PC-3 (cell line): ENCODE results near the gene DST. TPM values are rescaled to one million over a fixed set of nuclear protein-coding genes. Genes with fewer than 3 reads are reported as not detected.

ENCODE experiments used
- ATAC-seq: fragments of 200-7000 bp; cut with Tn5 transposase; 2 replicates; pipeline ENCODE4 v1.9.1; 2020; ENCODE audit warnings: mild to moderate bottlenecking, moderate library complexity
- BruUV-seq: library from RNA; stranded (reverse); fragments of 400-500 nt; replicated peaks from 2 replicates; lab custom pipeline; 2021; lab: Mats Ljungman, UMichigan
- CTCF ChIA-PET: fragments of 300-600 bp; sonication (Branson Sonifier 250); formaldehyde crosslinking; loops from one replicate; lab custom pipeline; 2022; ENCODE audit warnings: antibody characterized with exemption; lab: Charles Lee
- POLR2A ChIA-PET: fragments of 300-600 bp; sonication (Branson Sonifier 250); formaldehyde crosslinking; loops from one replicate; lab custom pipeline; 2022; ENCODE audit warnings: antibody characterized with exemption; ENCODE audit not compliant: unreplicated experiment; lab: Charles Lee
- DNase-seq: peaks from one replicate; pipeline ENCODE4 v3.0.0-alpha.2; 2015
- H2AFZ ChIP-seq: fragments of 300-600 bp; sonication (generic); 2 replicates; pipeline ENCODE4 v1.6.0; 2016; ENCODE audit warnings: antibody characterized with exemption, low read length
- H3F3A ChIP-seq: fragments of 300-600 bp; sonication (generic); one replicate; pipeline ENCODE4 v1.6.0; 2017; ENCODE audit warnings: antibody characterized with exemption, low read length, control low read depth, mild to moderate bottlenecking; ENCODE audit not compliant: unreplicated experiment
- H3K27ac ChIP-seq: fragments of 300-600 bp; sonication (generic); 2 replicates; pipeline ENCODE4 v1.5.1; 2016; ENCODE audit warnings: mild to moderate bottlenecking, low read length
- H3K27me3 ChIP-seq: fragments of 300-600 bp; sonication (generic); 2 replicates; pipeline ENCODE4 v1.6.1; 2016; ENCODE audit warnings: low read length, mixed read lengths
- H3K36me3 ChIP-seq: fragments of 300-600 bp; sonication (generic); 2 replicates; pipeline ENCODE4 v1.6.1; 2016; ENCODE audit warnings: low read depth, mixed run types, low read length, mixed read lengths
- H3K4me1 ChIP-seq: fragments of 300-600 bp; sonication (generic); 2 replicates; pipeline ENCODE4 v1.5.1; 2016; ENCODE audit warnings: low read length; ENCODE audit not compliant: insufficient read depth
- H3K4me2 ChIP-seq: fragments of 300-600 bp; sonication (generic); 2 replicates; pipeline ENCODE4 v1.6.0; 2016; ENCODE audit warnings: low read length
- H3K4me3 ChIP-seq: fragments of 300-600 bp; sonication (generic); 2 replicates; pipeline ENCODE4 v1.5.1; 2016; ENCODE audit warnings: mild to moderate bottlenecking, low read length, mixed read lengths
- H3K79me2 ChIP-seq: fragments of 300-600 bp; sonication (generic); 2 replicates; pipeline ENCODE4 v1.6.1; 2017; ENCODE audit warnings: low read length, mixed read lengths
- H3K9ac ChIP-seq: fragments of 300-600 bp; sonication (generic); 2 replicates; pipeline ENCODE4 v1.6.0; 2016; ENCODE audit warnings: mild to moderate bottlenecking, low read length
- H3K9me2 ChIP-seq: fragments of 300-600 bp; sonication (generic); replicated peaks from 2 replicates; pipeline ENCODE4 v1.6.1; 2016; ENCODE audit warnings: mixed run types, low read length, mixed read lengths
- H3K9me3 ChIP-seq: fragments of 300-600 bp; sonication (generic); 2 replicates; pipeline ENCODE4 v1.6.1; 2016; ENCODE audit warnings: low read length, mixed read lengths
- H4K20me1 ChIP-seq: fragments of 300-600 bp; sonication (generic); 2 replicates; pipeline ENCODE4 v1.6.1; 2016; ENCODE audit warnings: low read length, mixed read lengths
- EZH2 ChIP-seq: fragments of 300-600 bp; sonication (generic); IDR thresholded peaks from one replicate; pipeline ENCODE4 v1.6.1; 2017; ENCODE audit warnings: antibody characterized with exemption, mild to moderate bottlenecking, low read length; ENCODE audit not compliant: unreplicated experiment
- EZH2phosphoT487 ChIP-seq: fragments of 300-600 bp; sonication (generic); IDR thresholded peaks from 2 replicates; pipeline ENCODE4 v1.6.1; 2018; ENCODE audit warnings: mild to moderate bottlenecking, antibody characterized with exemption, low read length, borderline replicate concordance
- intact Hi-C: fragments of 100-400 bp; cut with micrococcal nuclease; formaldehyde crosslinking; loops from 2 replicates; pipeline ENCODE4 v1.9.0; 2023
- total RNA-seq: library from RNA; depleted of rRNA; stranded (reverse); fragments of >200 nt; gene quantifications from 2 replicates; pipeline ENCODE4 v1.2.3, GENCODE V29; 2014
- TF ChIP-seq, protein P1 (sequence below): fragments of 300-600 bp; sonication (generic); conservative IDR thresholded peaks from 2 replicates; pipeline ENCODE4 v1.5.1; 2017; ENCODE audit warnings: antibody characterized with exemption, low read depth, mild to moderate bottlenecking, low read length

The DST gene
- total RNA-seq, 1 experiment from 2014 or later = 81.5 TPM

DNA sequence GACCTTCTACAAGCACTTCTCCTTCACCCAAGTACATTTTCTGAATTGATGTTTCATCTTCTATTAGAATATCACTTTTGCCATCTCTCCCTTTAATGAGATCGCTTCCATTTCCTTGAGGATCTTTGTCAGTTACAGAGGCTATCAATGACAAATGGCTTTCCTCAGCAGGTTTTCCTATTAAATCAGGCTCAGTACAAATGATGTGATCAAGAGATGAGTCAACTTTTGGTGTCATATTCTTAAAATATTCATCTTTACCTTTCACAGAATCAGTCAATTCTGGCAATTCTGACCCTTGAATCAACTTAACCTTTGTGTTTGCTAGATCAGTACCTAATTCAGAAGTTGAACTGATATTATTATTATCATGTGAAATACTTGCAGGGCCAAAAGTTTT, 37.3 kb downstream of the DST start:
- Histone ChIP-seq H3K9me3 (no peaks in the 10 kb centered on the region), H3K79me2 (no peaks in the 10 kb centered on the region), H3K4me2 (no peak overlapping the region), H4K20me1 (no peaks in the 10 kb centered on the region), H3K4me3 (no peak overlapping the region), H3K27me3 (no peaks in the 10 kb centered on the region), H3K9ac (no peak overlapping the region), H3K4me1 (no peaks in the 10 kb centered on the region), H3K9me2 (no peaks in the 10 kb centered on the region), H3K27ac (no peak overlapping the region), H3F3A (no peaks in the 10 kb centered on the region), H2AFZ (no peak overlapping the region), H3K36me3 (peaks cover 2% of the 10 kb centered on the region)
- ChIA-PET POLR2A (no interaction called here), CTCF (no interaction called here)
- ATAC-seq (no peak), DNase-seq (no peak)
- BruUV-seq = no TSS peak
- intact Hi-C loops = no loop called here
- TF ChIP-seq EZH2phosphoT487 (no peak), EZH2 (no peak)

DNA sequence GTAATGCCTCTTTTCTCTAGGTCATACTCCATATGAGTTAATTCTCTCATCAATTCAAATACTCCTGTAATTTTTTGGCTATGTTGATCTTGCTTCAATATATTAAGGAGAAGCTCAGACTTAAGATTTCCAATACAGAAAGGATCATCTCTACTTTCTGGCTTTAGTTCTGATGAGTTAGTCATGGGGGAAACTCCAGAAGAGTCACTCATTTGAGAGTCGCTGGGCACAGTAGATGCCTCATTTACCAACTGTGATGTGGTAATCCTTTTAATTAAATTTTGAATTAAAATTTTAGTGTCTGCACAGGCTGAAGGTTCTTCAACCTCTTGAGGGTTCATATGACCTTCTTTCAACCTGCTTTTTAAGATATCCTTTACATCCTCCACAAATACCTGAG, 38.5 kb downstream of the DST start:
- no peak overlapping the region for H3K9ac ChIP-seq
- H4K20me1 ChIP-seq = no peaks in the 10 kb centered on the region
- no peaks in the 10 kb centered on the region for H3K9me2 ChIP-seq
- BruUV-seq = no TSS peak
- intact Hi-C loops = no loop called here
- ATAC-seq (no peak), DNase-seq (no peak)
- no peaks in the 10 kb centered on the region for H3K9me3 ChIP-seq
- no peak overlapping the region for H3K4me2 ChIP-seq
- H3K79me2 ChIP-seq = no peaks in the 10 kb centered on the region
- no peak overlapping the region for H3K4me3 ChIP-seq
- H3K4me1 ChIP-seq = no peaks in the 10 kb centered on the region
- TF ChIP-seq, protein P1, sequence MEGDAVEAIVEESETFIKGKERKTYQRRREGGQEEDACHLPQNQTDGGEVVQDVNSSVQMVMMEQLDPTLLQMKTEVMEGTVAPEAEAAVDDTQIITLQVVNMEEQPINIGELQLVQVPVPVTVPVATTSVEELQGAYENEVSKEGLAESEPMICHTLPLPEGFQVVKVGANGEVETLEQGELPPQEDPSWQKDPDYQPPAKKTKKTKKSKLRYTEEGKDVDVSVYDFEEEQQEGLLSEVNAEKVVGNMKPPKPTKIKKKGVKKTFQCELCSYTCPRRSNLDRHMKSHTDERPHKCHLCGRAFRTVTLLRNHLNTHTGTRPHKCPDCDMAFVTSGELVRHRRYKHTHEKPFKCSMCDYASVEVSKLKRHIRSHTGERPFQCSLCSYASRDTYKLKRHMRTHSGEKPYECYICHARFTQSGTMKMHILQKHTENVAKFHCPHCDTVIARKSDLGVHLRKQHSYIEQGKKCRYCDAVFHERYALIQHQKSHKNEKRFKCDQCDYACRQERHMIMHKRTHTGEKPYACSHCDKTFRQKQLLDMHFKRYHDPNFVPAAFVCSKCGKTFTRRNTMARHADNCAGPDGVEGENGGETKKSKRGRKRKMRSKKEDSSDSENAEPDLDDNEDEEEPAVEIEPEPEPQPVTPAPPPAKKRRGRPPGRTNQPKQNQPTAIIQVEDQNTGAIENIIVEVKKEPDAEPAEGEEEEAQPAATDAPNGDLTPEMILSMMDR = no peak
- no peak for TF ChIP-seq EZH2
- TF ChIP-seq EZH2phosphoT487 = no peak
- H3F3A ChIP-seq = no peaks in the 10 kb centered on the region
- POLR2A ChIA-PET = no interaction called here
- no peak overlapping the region for H2AFZ ChIP-seq
- CTCF ChIA-PET = no interaction called here
- H3K36me3 ChIP-seq = peaks cover 2% of the 10 kb centered on the region
- H3K27me3 ChIP-seq = no peaks in the 10 kb centered on the region
- no peak overlapping the region for H3K27ac ChIP-seq

DNA sequence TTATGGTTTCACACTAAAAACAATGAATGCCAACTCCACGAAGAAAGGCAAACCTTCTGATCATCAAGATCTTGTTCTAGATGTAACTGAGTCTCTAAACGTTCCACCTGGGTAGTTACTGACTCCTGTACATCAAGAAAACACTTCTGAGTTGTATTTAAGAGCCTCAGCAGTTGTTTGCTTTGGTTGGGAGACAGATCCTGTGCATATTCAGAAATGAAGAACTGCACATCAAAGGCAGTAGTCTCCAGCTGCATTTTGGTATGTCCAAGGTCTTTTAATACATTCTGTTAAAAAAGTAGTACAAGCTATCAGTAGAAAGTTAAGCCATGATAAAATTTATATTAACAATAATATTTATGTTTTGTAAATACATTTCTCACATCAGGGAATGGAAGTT, 41.3 kb downstream of the DST start:
- no peaks in the 10 kb centered on the region for H3K79me2 ChIP-seq
- no peak overlapping the region for H3K4me3 ChIP-seq
- no peaks in the 10 kb centered on the region for H3K9me2 ChIP-seq
- H3K27ac ChIP-seq = no peak overlapping the region
- no peaks in the 10 kb centered on the region for H4K20me1 ChIP-seq
- no peaks in the 10 kb centered on the region for H3F3A ChIP-seq
- no peaks in the 10 kb centered on the region for H3K4me1 ChIP-seq
- H3K4me2 ChIP-seq = no peak overlapping the region
- H3K9me3 ChIP-seq = no peaks in the 10 kb centered on the region
- DNase-seq (no peak), ATAC-seq (no peak)
- intact Hi-C loops = no loop called here
- no peak overlapping the region for H2AFZ ChIP-seq
- H3K27me3 ChIP-seq = no peaks in the 10 kb centered on the region
- peaks cover 7% of the 10 kb centered on the region; the same call in 1 of the 2 replicates for H3K36me3 ChIP-seq
- CTCF ChIA-PET = no interaction called here
- no peak overlapping the region for H3K9ac ChIP-seq
- TF ChIP-seq EZH2phosphoT487 = no peak
- TF ChIP-seq, protein P1 = no peak
- TF ChIP-seq EZH2 = no peak
- no TSS peak for BruUV-seq
- POLR2A ChIA-PET = no interaction called here
